Skeletal muscle tissue (tissue), 4 donors: Measurements from ENCODE around the gene FTSJ1. TPM values are rescaled to one million over a fixed set of nuclear protein-coding genes. Genes with fewer than 3 reads are reported as not detected.
A peak's percentile ranks its signal among the peaks of the same experiment; 100 is the strongest.
"Not testable (repeated sequence)": the region's sequence is repeated elsewhere in the genome, so short reads cannot be mapped to it uniquely, and the experiment has no call there.

Experiments used
- H3K27ac ChIP-seq: one replicate; pipeline ENCODE4 v1.7.0; 2013; ENCODE audit warnings: mild to moderate bottlenecking, low read depth, low read length, inconsistent platforms
- H3K27me3 ChIP-seq, 3 donors: one replicate each; pipeline ENCODE4 v1.7.0; 2013; ENCODE audit warnings: low read length in 3 of 3; ENCODE audit not compliant: control insufficient read depth in 3 of 3, insufficient read depth in 3 of 3
- H3K36me3 ChIP-seq, 3 donors: one replicate each; pipeline ENCODE4 v1.7.0; 2013; ENCODE audit warnings: low read length in 3 of 3; ENCODE audit not compliant: control insufficient read depth in 3 of 3, insufficient read depth in 3 of 3
- H3K4me1 ChIP-seq, 3 donors: one replicate each; pipeline ENCODE4 v1.7.0; 2013; ENCODE audit warnings: low read length in 3 of 3, mild to moderate bottlenecking in 3 of 3; ENCODE audit not compliant: control insufficient read depth in 3 of 3, insufficient read depth in 3 of 3
- H3K4me3 ChIP-seq, 3 donors: one replicate each; pipeline ENCODE4 v1.7.0; 2013; ENCODE audit warnings: low read length in 3 of 3
- H3K9ac ChIP-seq, 3 donors: one replicate each; pipeline ENCODE4 v1.7.0; 2013; ENCODE audit warnings: low read length in 3 of 3, mild to moderate bottlenecking in 3 of 3, moderate library complexity in 2 of 3, low read depth in 1 of 3
- H3K9me3 ChIP-seq, 3 donors: one replicate each; pipeline ENCODE4 v1.7.0; 2013; ENCODE audit warnings: low read length in 3 of 3; ENCODE audit not compliant: control insufficient read depth in 3 of 3
- total RNA-seq: library from RNA; depleted of rRNA; stranded (reverse); fragments of >200 nt; gene quantifications from one replicate; pipeline ENCODE4 v1.2.3, GENCODE V29; 2014
- donor health status: Osteomylitis.

The FTSJ1 gene
- total RNA-seq, 1 donor from 2014 or later, result 20.9 TPM

GRCh38 chrX:48519481-48519880, 43.5 kb downstream of the FTSJ1 start:
- not testable (repeated sequence) for H3K4me1 ChIP-seq, H3K9me3 ChIP-seq, H3K27me3 ChIP-seq, H3K9ac ChIP-seq, H3K27ac ChIP-seq, H3K4me3 ChIP-seq
- peaks cover 0 to 11% (median 2%) of the 10 kb centered on the region in 3 donors for H3K36me3 ChIP-seq

- no peak overlapping the region for H3K27ac ChIP-seq
- no peak overlapping the region for H3K4me3 ChIP-seq
- H3K9ac ChIP-seq, result no peak overlapping the region
- H3K4me1 ChIP-seq, result peaks cover 3 to 5% (median 4%) of the 10 kb centered on the region in 3 donors
- no peaks in the 10 kb centered on the region for H3K27me3 ChIP-seq
- H3K9me3 ChIP-seq, result peaks cover 0 to 2% (median 0%) of the 10 kb centered on the region in 3 donors
- H3K36me3 ChIP-seq, result peaks cover 0 to 8% (median 2%) of the 10 kb centered on the region in 3 donors
Measured at GRCh38 chrX:48520455-48520854, 44.5 kb downstream of the FTSJ1 start.

- no peak overlapping the region for H3K27ac ChIP-seq
- peak overlapping the region; percentile 55 to 82 (median 79) for H3K4me3 ChIP-seq
- peak overlapping the region in 1 of 3 donors; percentile 4 for H3K9ac ChIP-seq
- H3K9me3 ChIP-seq, result peaks cover 0 to 2% (median 0%) of the 10 kb centered on the region in 3 donors
- H3K4me1 ChIP-seq, result peaks cover 3 to 5% (median 4%) of the 10 kb centered on the region in 3 donors
- no peaks in the 10 kb centered on the region for H3K27me3 ChIP-seq
- H3K36me3 ChIP-seq, result peaks cover 0 to 7% (median 2%) of the 10 kb centered on the region in 3 donors
Measured at GRCh38 chrX:48520976-48521352, 45.0 kb downstream of the FTSJ1 start.

DNA sequence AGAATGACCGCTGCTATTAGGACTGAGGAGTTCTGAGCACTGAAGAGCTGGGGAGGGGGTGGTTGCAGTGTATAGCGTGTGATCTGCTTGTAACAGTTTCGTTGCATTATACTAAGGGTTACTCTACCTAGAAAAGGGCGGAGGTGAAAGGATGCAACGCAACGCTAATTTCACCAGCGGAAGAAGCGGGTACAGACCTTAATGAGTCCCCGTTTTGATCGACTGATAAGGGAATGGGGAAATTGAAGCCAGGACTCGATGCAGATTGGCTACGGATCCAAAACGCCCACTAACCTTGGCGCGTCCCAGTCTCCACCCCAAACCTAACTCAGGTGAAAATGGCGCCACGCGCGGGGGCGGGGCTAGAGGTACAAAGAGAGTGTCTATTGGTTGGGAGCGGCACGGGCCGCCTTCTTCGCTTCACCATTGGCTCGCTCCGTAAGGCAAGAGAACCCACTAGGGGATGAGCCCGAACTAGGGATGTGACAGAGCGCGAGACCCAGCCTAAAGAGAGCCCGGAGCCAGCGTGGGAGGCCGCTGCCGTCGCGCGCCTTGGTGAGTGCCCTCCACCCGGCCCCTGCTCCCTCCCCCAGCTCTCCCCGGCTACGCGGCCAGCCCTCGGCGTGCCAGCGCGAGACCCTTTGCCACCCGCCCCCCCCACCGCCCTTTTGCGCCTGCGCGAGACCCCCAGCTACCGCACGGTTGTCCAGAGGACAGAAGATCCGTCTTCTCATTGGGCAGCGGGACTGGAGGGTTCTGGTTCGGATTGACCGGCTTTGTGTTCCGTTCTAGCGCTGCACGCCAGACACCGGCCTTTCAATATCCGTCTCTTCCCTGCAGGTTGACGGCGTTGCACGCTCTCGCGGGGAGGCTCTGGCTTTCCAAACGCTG, 45.6 kb downstream of the FTSJ1 start, which contains the start of gene EBP:
Gene EBP, plus strand, starts transcription at position 456 of the 891 bp plus-strand sequence. CDS start 1,964 bp downstream, outside the sequence.
- Histone ChIP-seq H3K27ac (peak within 1 kb of the TSS; percentile 26), H3K4me3 (peak within 1 kb of the TSS; percentile 55 to 82 (median 79)), H3K36me3 (peaks cover 0 to 2% (median 2%) of the 10 kb centered on the region in 3 donors), H3K9me3 (peaks cover 0 to 2% (median 0%) of the 10 kb centered on the region in 3 donors), H3K9ac (peak within 1 kb of the TSS; percentile 4 to 77 (median 76)), H3K27me3 (no peaks in the 10 kb centered on the region), H3K4me1 (peaks cover 3 to 5% (median 4%) of the 10 kb centered on the region in 3 donors)

DNA sequence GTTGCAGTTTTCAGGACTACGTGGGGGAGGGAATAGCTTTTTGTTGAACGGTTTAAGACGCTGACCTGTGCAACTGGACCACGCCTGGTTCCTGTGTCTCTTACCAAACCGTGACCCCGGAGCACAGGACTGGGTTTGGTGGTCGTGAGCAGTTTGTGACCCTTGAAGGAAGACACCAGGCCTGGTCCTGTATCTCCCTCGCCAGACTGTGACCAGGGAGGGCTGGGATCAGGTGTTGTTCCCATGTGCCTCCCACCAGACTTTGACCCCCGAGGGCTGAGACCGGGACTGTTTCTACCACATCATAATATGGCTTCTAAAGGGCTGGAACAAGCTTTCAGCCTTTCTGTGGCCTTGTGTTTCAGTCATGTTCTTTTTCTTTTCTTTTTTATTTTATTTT, 46.3 kb downstream of the FTSJ1 start:
- Histone ChIP-seq H3K4me3 (peak overlapping the region; percentile 55 to 82 (median 79)), H3K4me1 (peaks cover 3 to 5% (median 4%) of the 10 kb centered on the region in 3 donors), H3K36me3 (peaks cover 0 to 3% (median 2%) of the 10 kb centered on the region in 3 donors), H3K9ac (peak overlapping the region; percentile 4 to 77 (median 76)), H3K9me3 (peaks cover 0 to 2% (median 0%) of the 10 kb centered on the region in 3 donors), H3K27me3 (no peaks in the 10 kb centered on the region), H3K27ac (no peak overlapping the region)

- no peak overlapping the region for H3K4me3 ChIP-seq
- peaks cover 2 to 8% (median 3%) of the 10 kb centered on the region in 3 donors for H3K36me3 ChIP-seq
- peaks cover 3 to 5% (median 4%) of the 10 kb centered on the region in 3 donors for H3K4me1 ChIP-seq
- H3K27ac ChIP-seq, result no peak overlapping the region
- peaks cover 0 to 2% (median 0%) of the 10 kb centered on the region in 3 donors for H3K9me3 ChIP-seq
- H3K27me3 ChIP-seq, result no peaks in the 10 kb centered on the region
- H3K9ac ChIP-seq, result no peak overlapping the region
Measured at GRCh38 chrX:48523682-48524081, 47.7 kb downstream of the FTSJ1 start.

GRCh38 chrX:48525853-48526252, 49.9 kb downstream of the FTSJ1 start:
- not testable (repeated sequence) for H3K36me3 ChIP-seq, H3K4me3 ChIP-seq, H3K9ac ChIP-seq, H3K9me3 ChIP-seq, H3K4me1 ChIP-seq, H3K27me3 ChIP-seq, H3K27ac ChIP-seq

GRCh38 chrX:48530736-48531135, 54.7 kb downstream of the FTSJ1 start:
- Histone ChIP-seq H3K27ac (no peak overlapping the region), H3K27me3 (no peaks in the 10 kb centered on the region), H3K36me3 (peaks cover 2 to 8% (median 3%) of the 10 kb centered on the region in 3 donors), H3K9me3 (no peaks in the 10 kb centered on the region), H3K4me3 (no peak overlapping the region), H3K4me1 (no peaks in the 10 kb centered on the region), H3K9ac (no peak overlapping the region)

DNA sequence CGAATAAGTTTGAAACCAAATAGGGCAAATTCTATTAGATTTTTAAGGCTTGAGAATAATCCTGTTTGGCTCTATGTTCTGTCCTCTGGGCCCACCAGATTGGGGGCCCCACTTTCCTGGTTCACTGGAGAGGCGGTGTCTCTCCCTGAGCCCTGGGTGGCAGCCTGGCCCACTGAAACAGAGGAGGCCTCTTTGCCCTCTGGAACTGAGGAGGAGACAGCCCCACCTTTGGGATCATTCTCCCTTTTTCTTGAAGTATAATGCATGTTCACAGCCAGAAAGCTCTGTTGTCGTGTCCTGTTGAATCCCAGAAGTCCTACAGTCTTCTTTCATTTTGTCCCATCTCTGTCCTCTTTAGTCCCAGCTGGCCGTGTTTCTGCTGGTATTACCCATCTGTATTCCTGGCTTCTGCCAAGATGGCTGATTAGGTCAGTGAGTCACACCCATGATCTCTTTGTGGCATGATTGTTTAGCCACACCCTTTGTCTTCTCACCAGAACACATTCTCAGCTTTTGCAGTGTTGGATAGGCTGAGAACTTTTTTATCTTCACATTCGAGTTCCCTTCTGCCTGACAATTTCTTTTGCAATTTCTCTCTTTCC, 55.5 kb downstream of the FTSJ1 start:
- no peak overlapping the region for H3K9ac ChIP-seq
- H3K27me3 ChIP-seq, result no peaks in the 10 kb centered on the region
- no peaks in the 10 kb centered on the region for H3K4me1 ChIP-seq
- H3K9me3 ChIP-seq, result no peaks in the 10 kb centered on the region
- H3K4me3 ChIP-seq, result no peak overlapping the region
- H3K36me3 ChIP-seq, result peaks cover 2 to 8% (median 3%) of the 10 kb centered on the region in 3 donors
- H3K27ac ChIP-seq, result peak overlapping the region; percentile 36

DNA sequence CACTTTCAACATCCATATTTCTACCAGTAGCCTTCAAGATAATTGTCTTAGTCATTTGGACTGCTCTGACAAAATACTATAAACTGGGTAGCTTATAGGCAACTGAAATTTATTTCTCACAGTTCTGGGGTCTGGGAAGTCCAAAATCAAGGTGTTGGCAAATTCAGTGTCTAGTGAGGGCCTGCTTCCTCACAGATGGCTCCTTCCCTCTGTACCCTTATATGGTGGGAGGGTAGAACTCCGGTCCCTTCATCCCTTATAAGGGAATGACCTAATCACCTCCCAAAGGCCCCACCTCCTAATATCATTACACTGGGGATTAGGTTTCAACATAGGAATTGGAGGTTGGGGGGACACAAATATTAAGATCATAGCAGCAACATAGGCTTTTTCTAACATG, 56.2 kb downstream of the FTSJ1 start:
- no peak overlapping the region for H3K4me3 ChIP-seq
- no peaks in the 10 kb centered on the region for H3K27me3 ChIP-seq
- no peak overlapping the region for H3K27ac ChIP-seq
- H3K4me1 ChIP-seq, result no peaks in the 10 kb centered on the region
- no peaks in the 10 kb centered on the region for H3K9me3 ChIP-seq
- H3K36me3 ChIP-seq, result peaks cover 1 to 6% (median 3%) of the 10 kb centered on the region in 3 donors
- H3K9ac ChIP-seq, result no peak overlapping the region
